Cardiac muscle cell (in vitro differentiated cells and primary cell): ENCODE results near the gene RBM44. TPM values are rescaled to one million over a fixed set of nuclear protein-coding genes. Genes with fewer than 3 reads are reported as not detected.

ENCODE experiments used
- DNase-seq, 2 donors: peaks; one replicate each; pipeline versions ENCODE4 v3.0.0 to v3.0.0-alpha.2; 2010 to 2017; ENCODE audit warnings: low read depth in 1 of 2, low spot score in 1 of 2
- H3K27ac ChIP-seq: fragments of 200-600 bp; sonication (generic); 2 replicates; pipeline ENCODE4 v1.5.1; 2016
- H3K27me3 ChIP-seq: fragments of 200-600 bp; sonication (generic); 2 replicates; pipeline ENCODE4 v1.6.0; 2016; ENCODE audit warnings: control low read depth
- H3K36me3 ChIP-seq: fragments of 200-600 bp; sonication (generic); 2 replicates; pipeline ENCODE4 v1.5.1; 2016; ENCODE audit warnings: control low read depth
- H3K4me1 ChIP-seq: fragments of 200-600 bp; sonication (generic); 2 replicates; pipeline ENCODE4 v1.8.1; 2017; ENCODE audit warnings: low read depth, mild to moderate bottlenecking, mixed run types
- H3K4me3 ChIP-seq: fragments of 200-600 bp; sonication (generic); 2 replicates; pipeline ENCODE4 v1.5.1; 2016; ENCODE audit warnings: mild to moderate bottlenecking
- H3K9me3 ChIP-seq: fragments of 200-600 bp; sonication (generic); 2 replicates; pipeline ENCODE4 v1.5.1; 2017; ENCODE audit warnings: low read depth, mild to moderate bottlenecking, control low read depth
- CTCF ChIP-seq: IDR thresholded peaks from 2 replicates; pipeline ENCODE4 v1.5.1; 2012; ENCODE audit warnings: low read depth, mild to moderate bottlenecking, low read length
- polyA plus RNA-seq: library from polyadenylated mRNA; unstranded; fragments of >200 nt; fragmentation: Nextera tagmentation; extraction: Ambion mirVana; gene quantifications from 2 replicates; pipeline ENCODE4 v1.2.1, GENCODE V29; 2016
- total RNA-seq: library from RNA; depleted of rRNA; stranded (reverse); fragments of >200 nt; gene quantifications from 2 replicates; pipeline ENCODE4 v1.2.3, GENCODE V29; 2016

The RBM44 gene
- total and polyA plus RNA-seq, 2 experiments from 2014 or later = 0.46 to 0.51 TPM

DNA sequence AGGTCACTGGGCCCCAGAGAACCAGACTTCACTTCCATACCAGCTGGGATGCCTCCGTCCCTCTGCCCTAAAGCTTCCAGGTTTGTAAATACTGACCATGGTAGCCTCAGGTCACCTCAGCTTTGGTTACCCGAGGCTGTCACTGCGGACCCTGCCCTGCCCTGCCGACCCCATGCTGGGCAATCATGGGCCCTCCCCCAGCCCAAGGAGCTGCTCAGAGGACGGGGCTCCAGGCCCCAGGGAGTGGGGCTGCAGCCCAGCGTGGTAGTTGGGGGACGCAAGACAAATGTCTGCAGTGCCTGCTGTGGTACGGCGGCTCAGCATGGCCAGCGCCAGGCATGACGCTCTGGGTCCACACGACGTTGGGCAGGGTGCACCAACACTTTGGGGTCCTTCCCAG, 86.1 kb downstream of the RBM44 start:
- no peak for DNase-seq

GRCh38 chr2:237885111-237885930, 86.7 kb downstream of the RBM44 start:
- no peak for DNase-seq
- TF ChIP-seq CTCF = no peak
- no peaks in the 10 kb centered on the region for H3K9me3 ChIP-seq
- H3K27ac ChIP-seq = no peak overlapping the region
- no peaks in the 10 kb centered on the region for H3K36me3 ChIP-seq
- no peaks in the 10 kb centered on the region for H3K4me1 ChIP-seq
- H3K4me3 ChIP-seq = no peak overlapping the region
- no peaks in the 10 kb centered on the region for H3K27me3 ChIP-seq

More for the DNA sequence above, 86.1 kb downstream of the RBM44 start:
- Histone ChIP-seq H3K27ac (no peak overlapping the region), H3K27me3 (no peaks in the 10 kb centered on the region), H3K9me3 (no peaks in the 10 kb centered on the region), H3K4me1 (no peaks in the 10 kb centered on the region), H3K36me3 (no peaks in the 10 kb centered on the region), H3K4me3 (no peak overlapping the region)
- TF ChIP-seq CTCF = no peak

DNA sequence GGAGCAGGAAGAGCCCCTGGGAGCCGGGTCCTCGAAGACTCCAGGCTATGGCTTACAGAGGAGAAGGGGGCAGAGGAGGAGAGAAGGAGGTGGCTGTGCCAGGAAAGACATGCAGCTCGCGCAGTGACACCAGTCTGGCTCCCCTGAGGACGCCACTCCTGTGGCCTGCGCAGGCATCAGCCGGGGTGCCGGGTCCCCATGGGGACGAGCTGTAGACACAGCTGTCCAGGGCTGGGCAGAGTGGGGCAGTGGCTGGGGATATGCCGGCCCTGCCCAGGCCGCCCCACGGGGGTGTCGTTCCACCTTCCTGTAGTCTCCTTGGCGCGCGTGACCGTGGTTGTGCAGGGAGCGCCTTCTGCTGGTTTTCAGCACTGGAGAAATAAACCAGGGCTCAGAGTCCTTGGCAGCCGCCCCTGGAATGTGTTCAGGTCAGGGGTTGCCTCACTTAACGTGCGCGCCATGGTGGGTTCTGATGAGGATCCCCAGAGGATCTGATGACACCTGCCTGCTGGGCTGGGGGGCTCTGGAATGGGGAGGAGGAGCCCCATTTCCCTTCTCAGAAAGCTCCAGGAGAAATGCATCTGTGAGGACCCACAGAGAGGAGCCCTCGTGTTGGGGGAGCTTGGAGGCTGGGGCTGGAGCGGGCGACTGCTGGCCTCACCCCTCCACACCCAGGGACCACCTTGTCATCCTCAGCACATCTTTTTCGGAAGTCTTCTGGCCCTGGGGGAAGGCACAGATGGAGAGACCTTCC, 87.5 kb downstream of the RBM44 start:
- TF ChIP-seq CTCF = peak; percentile 7
- peak in 1 of 2 donors; percentile 76 for DNase-seq

GRCh38 chr2:237886685-237887481, 88.3 kb downstream of the RBM44 start:
- Histone ChIP-seq H3K4me1 (no peaks in the 10 kb centered on the region), H3K9me3 (no peaks in the 10 kb centered on the region), H3K27me3 (no peaks in the 10 kb centered on the region), H3K4me3 (no peak overlapping the region), H3K36me3 (no peaks in the 10 kb centered on the region), H3K27ac (peak overlapping the region; percentile 12)
- TF ChIP-seq CTCF = no peak
- peak; percentile 56 to 94 for DNase-seq

More for the DNA sequence above, 87.5 kb downstream of the RBM44 start:
- Histone ChIP-seq H3K27me3 (no peaks in the 10 kb centered on the region), H3K9me3 (no peaks in the 10 kb centered on the region), H3K27ac (peak overlapping the region; percentile 12), H3K4me1 (no peaks in the 10 kb centered on the region), H3K4me3 (no peak overlapping the region), H3K36me3 (no peaks in the 10 kb centered on the region)

DNA sequence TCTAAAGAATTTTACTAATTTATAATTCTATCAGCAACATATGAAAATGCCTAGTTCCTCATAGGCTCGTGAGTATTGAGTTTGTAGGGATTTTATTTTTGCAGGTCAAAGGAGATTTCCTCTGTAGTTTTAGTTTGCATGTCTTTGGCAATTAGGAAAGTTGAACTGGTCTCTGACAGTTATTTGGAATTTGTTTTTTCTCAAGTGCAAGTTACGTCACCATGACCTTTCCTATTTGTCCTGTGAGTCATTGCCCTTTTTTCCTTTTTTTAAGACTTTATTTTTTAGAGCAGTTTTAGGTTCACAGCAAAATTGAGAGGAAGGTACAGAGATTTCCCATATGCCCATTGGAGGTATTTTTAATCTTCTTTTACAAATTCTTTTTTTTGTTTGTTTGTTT, 89.8 kb downstream of the RBM44 start:
- Histone ChIP-seq H3K27ac (no peak overlapping the region), H3K4me3 (no peak overlapping the region), H3K9me3 (no peaks in the 10 kb centered on the region), H3K36me3 (no peaks in the 10 kb centered on the region), H3K4me1 (peaks cover 6% of the 10 kb centered on the region), H3K27me3 (no peaks in the 10 kb centered on the region)
- TF ChIP-seq CTCF = no peak
- DNase-seq = peak in 1 of 2 donors; percentile 83
